SK-N-MC (cell line): ENCODE results near the gene TRAPPC4.

Experiments used
- EZH2 ChIP-seq: fragments of 200-600 bp; sonication (generic); IDR thresholded peaks from one replicate; pipeline ENCODE4 v1.6.1; 2017; ENCODE audit warnings: antibody characterized with exemption
- FOXP2 ChIP-seq: optimal IDR thresholded peaks from 2 replicates; pipeline ENCODE3; 2011; ENCODE audit warnings: mild to moderate bottlenecking, moderate library complexity; ENCODE audit not compliant: insufficient read depth; ENCODE audit errors: extremely low read length, control extremely low read depth
- POLR2AphosphoS5 ChIP-seq: IDR thresholded peaks from 2 replicates; pipeline ENCODE4 v1.6.1; 2012; ENCODE audit warnings: mild to moderate bottlenecking, low read depth, low read length, borderline replicate concordance

DNA sequence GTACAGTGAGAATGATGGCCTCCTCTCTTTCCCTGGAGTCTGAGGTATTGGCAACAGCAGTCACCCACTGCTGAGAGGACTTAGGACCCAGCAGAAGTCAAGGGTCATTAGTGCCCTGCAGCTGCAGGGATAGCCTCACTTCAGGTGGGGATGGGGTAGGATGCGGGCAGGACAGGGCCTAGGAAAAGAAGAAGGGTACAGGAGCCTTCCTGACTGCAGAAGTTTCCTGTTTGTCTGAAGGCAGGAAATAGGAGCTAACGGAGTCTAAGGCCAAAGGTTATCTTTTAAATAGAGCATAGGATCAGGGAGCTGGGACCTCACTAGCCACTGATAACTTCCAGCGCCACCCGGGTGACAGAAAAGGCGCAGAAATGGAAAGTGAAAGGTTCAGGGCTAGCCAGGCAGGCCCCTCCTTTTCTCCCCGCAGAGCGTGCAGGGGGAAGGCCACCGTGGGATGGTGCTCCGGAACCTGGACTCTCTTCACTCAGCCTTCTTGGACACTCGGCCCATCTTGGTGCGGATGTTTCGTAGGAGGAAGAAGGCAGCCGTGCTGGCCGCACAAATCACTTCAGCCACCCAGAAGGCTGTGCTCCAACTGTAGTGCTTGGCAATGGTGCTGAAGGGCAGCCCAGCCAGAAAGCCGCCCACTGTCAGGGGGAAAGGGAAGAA, 6.0 kb downstream of the TRAPPC4 start:
- no peak for TF ChIP-seq EZH2
- TF ChIP-seq POLR2AphosphoS5 = no peak
- TF ChIP-seq FOXP2 = no peak
